Stimulated activated CD4-positive, alpha-beta T cell treated with anti-CD3 and anti-CD28 coated beads, Interleukin-4, amount 100 ng/mL, for 1 hour (primary cell): ENCODE measurements around the gene PPFIBP1.
"Not testable (repeated sequence)": the region's sequence is repeated elsewhere in the genome, so short reads cannot be mapped to it uniquely, and the experiment has no call there.

Experiments used
- DNase-seq: peaks from one replicate; pipeline ENCODE4 v3.0.0-alpha.2; 2020

The PPFIBP1 gene

GRCh38 chr12:27571463-27571862 is 47.5 kb downstream of the PPFIBP1 start:
- no peak for DNase-seq

GRCh38 chr12:27572486-27573255 is 48.7 kb downstream of the PPFIBP1 start:
- DNase-seq: no peak

- DNase-seq: no peak
Observed at GRCh38 chr12:27573972-27574371, 50.0 kb downstream of the PPFIBP1 start.

- no peak for DNase-seq
Observed at GRCh38 chr12:27575090-27575761, 51.2 kb downstream of the PPFIBP1 start.

GRCh38 chr12:27575762-27576118 is 51.7 kb downstream of the PPFIBP1 start:
- no peak for DNase-seq

- no peak for DNase-seq
Observed at GRCh38 chr12:27576667-27577347, 52.8 kb downstream of the PPFIBP1 start.

GRCh38 chr12:27577688-27578087 is 53.7 kb downstream of the PPFIBP1 start:
- DNase-seq: no peak

GRCh38 chr12:27578689-27579372 is 54.8 kb downstream of the PPFIBP1 start:
- DNase-seq: no peak

- DNase-seq: no peak
Observed at GRCh38 chr12:27580561-27581330, 56.7 kb downstream of the PPFIBP1 start.

- DNase-seq: not testable (repeated sequence)
Observed at GRCh38 chr12:27581331-27581671, 57.3 kb downstream of the PPFIBP1 start.

- DNase-seq: not testable (repeated sequence)
Observed at GRCh38 chr12:27581833-27582232, 57.8 kb downstream of the PPFIBP1 start.

GRCh38 chr12:27582445-27582844 is 58.4 kb downstream of the PPFIBP1 start:
- not testable (repeated sequence) for DNase-seq

- DNase-seq: no peak
Observed at GRCh38 chr12:27583057-27583797, 59.2 kb downstream of the PPFIBP1 start.

- DNase-seq: no peak
Observed at GRCh38 chr12:27583981-27584380, 60.0 kb downstream of the PPFIBP1 start.

- DNase-seq: no peak
Observed at GRCh38 chr12:27585739-27586265, 61.8 kb downstream of the PPFIBP1 start.

- DNase-seq: not testable (repeated sequence)
Observed at GRCh38 chr12:27588075-27588730, 64.2 kb downstream of the PPFIBP1 start.

- DNase-seq: no peak
Observed at GRCh38 chr12:27588776-27589175, 64.8 kb downstream of the PPFIBP1 start.

- no peak for DNase-seq
Observed at GRCh38 chr12:27589419-27589818, 65.4 kb downstream of the PPFIBP1 start.

- not testable (repeated sequence) for DNase-seq
Observed at GRCh38 chr12:27591698-27592097, 67.7 kb downstream of the PPFIBP1 start.

- DNase-seq: no peak
Observed at GRCh38 chr12:27592548-27592947, 68.5 kb downstream of the PPFIBP1 start.

GRCh38 chr12:27593266-27593665 is 69.3 kb downstream of the PPFIBP1 start:
- DNase-seq: no peak
